OCI-LY1 (cell line): Measurements from ENCODE around the gene CARNS1.

Experiments
- H2AFZ ChIP-seq: fragments of 200-600 bp; sonication (generic), shearing (Covaris generic); 2 replicates; pipeline ENCODE4 v1.6.0; 2014; ENCODE audit warnings: antibody characterized with exemption, mild to moderate bottlenecking, low read length
- H3F3A ChIP-seq: fragments of 200-600 bp; sonication (generic), shearing (Covaris generic); 2 replicates; pipeline ENCODE4 v1.6.0; 2014; ENCODE audit warnings: mild to moderate bottlenecking, antibody characterized with exemption, low read length, moderate library complexity; ENCODE audit not compliant: insufficient read depth
- H3K27ac ChIP-seq: fragments of 200-600 bp; sonication (generic); 2 replicates; pipeline ENCODE4 v1.5.1; 2014; ENCODE audit warnings: low read length, mixed run types, mild to moderate bottlenecking, low read depth; ENCODE audit not compliant: poor library complexity, severe bottlenecking
- H3K27me3 ChIP-seq: fragments of 200-600 bp; sonication (generic); 2 replicates; pipeline ENCODE4 v1.6.0; 2014; ENCODE audit warnings: antibody characterized with exemption, mild to moderate bottlenecking, low read length, moderate library complexity; ENCODE audit not compliant: insufficient read depth
- H3K36me3 ChIP-seq: fragments of 200-600 bp; sonication (generic); 2 replicates; pipeline ENCODE4 v1.6.1; 2014; ENCODE audit warnings: mild to moderate bottlenecking, antibody characterized with exemption, low read length, moderate library complexity, mixed read lengths; ENCODE audit not compliant: insufficient read depth
- H3K4me1 ChIP-seq: fragments of 200-600 bp; sonication (generic); 2 replicates; pipeline ENCODE4 v1.5.1; 2014; ENCODE audit warnings: mild to moderate bottlenecking, low read length, moderate library complexity; ENCODE audit not compliant: insufficient read depth, severe bottlenecking
- H3K4me2 ChIP-seq: fragments of 200-600 bp; sonication (generic), shearing (Covaris generic); 2 replicates; pipeline ENCODE4 v1.6.1; 2014; ENCODE audit warnings: low read length
- H3K4me3 ChIP-seq: fragments of 200-600 bp; sonication (generic); 2 replicates; pipeline ENCODE4 v1.5.1; 2014; ENCODE audit warnings: low read length, low read depth, mild to moderate bottlenecking, mixed read lengths; ENCODE audit not compliant: poor library complexity, severe bottlenecking
- H3K79me2 ChIP-seq: fragments of 200-600 bp; shearing (Covaris generic); 2 replicates; pipeline ENCODE4 v1.6.1; 2016; ENCODE audit warnings: mixed run types, low read length, mixed read lengths; ENCODE audit not compliant: insufficient read depth
- H3K9ac ChIP-seq: fragments of 200-600 bp; sonication (generic), shearing (Covaris generic); 2 replicates; pipeline ENCODE4 v1.6.1; 2014; ENCODE audit warnings: mild to moderate bottlenecking, low read length, mixed read lengths
- H3K9me2 ChIP-seq: fragments of 200-600 bp; sonication (generic), shearing (Covaris generic); 2 replicates; pipeline ENCODE4 v1.6.1; 2014; ENCODE audit warnings: low read depth, mild to moderate bottlenecking, low read length, mixed read lengths
- H3K9me3 ChIP-seq: fragments of 200-600 bp; shearing (Covaris generic); 2 replicates; pipeline ENCODE4 v1.6.1; 2014; ENCODE audit warnings: low read length, mixed read lengths
- H4K20me1 ChIP-seq: fragments of 200-600 bp; sonication (generic), shearing (Covaris generic); 2 replicates; pipeline ENCODE4 v1.6.0; 2016; ENCODE audit warnings: mild to moderate bottlenecking, low read length; ENCODE audit not compliant: insufficient read depth
- EZH2 ChIP-seq: fragments of 200-600 bp; sonication (generic), shearing (Covaris generic); IDR thresholded peaks from 2 replicates; pipeline ENCODE4 v1.8.0; 2017; ENCODE audit warnings: borderline replicate concordance, mixed run types, mild to moderate bottlenecking, antibody characterized with exemption, low read length, moderate library complexity, mixed read lengths
- TF ChIP-seq, protein P1 (sequence below): fragments of 200-600 bp; sonication (generic), shearing (Covaris generic); IDR thresholded peaks from 2 replicates; pipeline ENCODE4 v1.5.1; 2017; ENCODE audit warnings: mild to moderate bottlenecking, antibody characterized with exemption, low read length, moderate library complexity, mixed read lengths

CARNS1 gene

DNA sequence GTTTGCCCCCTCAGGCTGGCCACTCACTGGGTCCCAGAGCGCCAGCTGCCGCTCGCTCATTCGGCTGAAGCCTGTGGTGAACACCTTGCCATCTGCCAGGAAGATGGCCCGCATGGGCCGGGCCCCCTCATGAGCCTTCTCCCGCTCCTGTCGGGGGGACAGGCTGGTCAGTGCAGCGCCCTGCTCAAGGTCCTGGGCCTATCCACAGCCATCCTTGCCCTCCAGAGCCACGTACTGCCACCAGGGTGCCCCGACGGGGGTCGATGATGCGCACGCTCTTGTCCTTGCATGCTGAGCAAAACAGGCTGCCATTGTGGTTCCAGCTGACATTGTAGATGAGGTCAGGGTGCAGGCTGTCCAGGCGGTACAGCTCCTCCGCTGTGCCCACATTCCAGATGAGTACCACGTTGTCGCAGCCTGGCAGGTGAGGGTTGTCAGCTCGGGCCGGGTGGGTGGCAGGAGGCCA, 25.7 kb downstream of the CARNS1 start:
- Histone ChIP-seq H4K20me1 (no peaks in the 10 kb centered on the region), H3K27ac (peak overlapping the region; percentile 97), H2AFZ (no peak overlapping the region), H3K9me2 (no peaks in the 10 kb centered on the region), H3F3A (peaks cover 9% of the 10 kb centered on the region; the same call in 1 of the 2 replicates), H3K36me3 (peaks cover 4% of the 10 kb centered on the region), H3K9me3 (no peaks in the 10 kb centered on the region), H3K9ac (no peak overlapping the region; the same call in 1 of the 2 replicates), H3K4me2 (peak overlapping the region; percentile 89), H3K4me3 (no peak overlapping the region), H3K79me2 (no peaks in the 10 kb centered on the region), H3K4me1 (peaks cover 94% of the 10 kb centered on the region), H3K27me3 (no peaks in the 10 kb centered on the region)
- TF ChIP-seq EZH2: no peak
- TF ChIP-seq, protein P1, sequence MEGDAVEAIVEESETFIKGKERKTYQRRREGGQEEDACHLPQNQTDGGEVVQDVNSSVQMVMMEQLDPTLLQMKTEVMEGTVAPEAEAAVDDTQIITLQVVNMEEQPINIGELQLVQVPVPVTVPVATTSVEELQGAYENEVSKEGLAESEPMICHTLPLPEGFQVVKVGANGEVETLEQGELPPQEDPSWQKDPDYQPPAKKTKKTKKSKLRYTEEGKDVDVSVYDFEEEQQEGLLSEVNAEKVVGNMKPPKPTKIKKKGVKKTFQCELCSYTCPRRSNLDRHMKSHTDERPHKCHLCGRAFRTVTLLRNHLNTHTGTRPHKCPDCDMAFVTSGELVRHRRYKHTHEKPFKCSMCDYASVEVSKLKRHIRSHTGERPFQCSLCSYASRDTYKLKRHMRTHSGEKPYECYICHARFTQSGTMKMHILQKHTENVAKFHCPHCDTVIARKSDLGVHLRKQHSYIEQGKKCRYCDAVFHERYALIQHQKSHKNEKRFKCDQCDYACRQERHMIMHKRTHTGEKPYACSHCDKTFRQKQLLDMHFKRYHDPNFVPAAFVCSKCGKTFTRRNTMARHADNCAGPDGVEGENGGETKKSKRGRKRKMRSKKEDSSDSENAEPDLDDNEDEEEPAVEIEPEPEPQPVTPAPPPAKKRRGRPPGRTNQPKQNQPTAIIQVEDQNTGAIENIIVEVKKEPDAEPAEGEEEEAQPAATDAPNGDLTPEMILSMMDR: no peak

DNA sequence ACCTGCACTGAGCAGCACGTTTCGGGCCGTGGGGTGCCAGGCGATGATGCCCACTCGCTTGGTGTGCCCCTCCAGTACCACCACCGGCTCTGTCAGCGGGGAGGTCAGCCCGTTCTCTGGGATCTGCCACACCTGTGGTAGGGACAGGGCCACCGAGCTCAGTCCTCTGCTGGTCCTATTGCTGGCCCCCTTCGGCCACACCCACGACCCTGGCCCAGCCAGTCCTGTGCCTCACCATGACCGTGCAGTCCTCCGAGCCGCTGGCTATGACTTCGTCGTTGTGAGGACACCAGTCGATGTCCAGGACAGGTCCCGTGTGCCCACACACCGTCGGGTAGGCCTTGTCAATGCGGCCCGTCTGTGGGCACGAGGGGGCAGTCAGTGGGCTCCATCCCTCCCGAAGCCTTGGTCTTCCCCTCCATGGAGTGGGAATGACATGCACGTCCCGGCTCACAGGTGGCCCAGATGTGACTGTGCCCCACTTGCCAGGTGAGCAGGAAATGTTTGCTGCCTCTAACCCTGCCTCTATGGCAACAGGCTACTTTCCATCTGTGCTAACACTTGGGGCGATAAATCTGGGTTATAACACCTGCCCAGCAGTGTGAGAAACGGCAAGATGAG, 26.4 kb downstream of the CARNS1 start:
- Histone ChIP-seq H3F3A (peaks cover 9% of the 10 kb centered on the region; the same call in 1 of the 2 replicates), H3K4me1 (peaks cover 94% of the 10 kb centered on the region), H3K9ac (no peak overlapping the region; the same call in 1 of the 2 replicates), H3K79me2 (no peaks in the 10 kb centered on the region), H3K36me3 (peaks cover 3% of the 10 kb centered on the region; the same call in 1 of the 2 replicates), H3K9me2 (no peaks in the 10 kb centered on the region), H2AFZ (no peak overlapping the region), H3K4me3 (peak overlapping the region; percentile 61), H3K4me2 (peak overlapping the region; percentile 89; the same call in 1 of the 2 replicates), H4K20me1 (no peaks in the 10 kb centered on the region), H3K27me3 (no peaks in the 10 kb centered on the region), H3K27ac (peak overlapping the region; percentile 97), H3K9me3 (no peaks in the 10 kb centered on the region)
- no peak for TF ChIP-seq EZH2
- TF ChIP-seq, protein P1: no peak

DNA sequence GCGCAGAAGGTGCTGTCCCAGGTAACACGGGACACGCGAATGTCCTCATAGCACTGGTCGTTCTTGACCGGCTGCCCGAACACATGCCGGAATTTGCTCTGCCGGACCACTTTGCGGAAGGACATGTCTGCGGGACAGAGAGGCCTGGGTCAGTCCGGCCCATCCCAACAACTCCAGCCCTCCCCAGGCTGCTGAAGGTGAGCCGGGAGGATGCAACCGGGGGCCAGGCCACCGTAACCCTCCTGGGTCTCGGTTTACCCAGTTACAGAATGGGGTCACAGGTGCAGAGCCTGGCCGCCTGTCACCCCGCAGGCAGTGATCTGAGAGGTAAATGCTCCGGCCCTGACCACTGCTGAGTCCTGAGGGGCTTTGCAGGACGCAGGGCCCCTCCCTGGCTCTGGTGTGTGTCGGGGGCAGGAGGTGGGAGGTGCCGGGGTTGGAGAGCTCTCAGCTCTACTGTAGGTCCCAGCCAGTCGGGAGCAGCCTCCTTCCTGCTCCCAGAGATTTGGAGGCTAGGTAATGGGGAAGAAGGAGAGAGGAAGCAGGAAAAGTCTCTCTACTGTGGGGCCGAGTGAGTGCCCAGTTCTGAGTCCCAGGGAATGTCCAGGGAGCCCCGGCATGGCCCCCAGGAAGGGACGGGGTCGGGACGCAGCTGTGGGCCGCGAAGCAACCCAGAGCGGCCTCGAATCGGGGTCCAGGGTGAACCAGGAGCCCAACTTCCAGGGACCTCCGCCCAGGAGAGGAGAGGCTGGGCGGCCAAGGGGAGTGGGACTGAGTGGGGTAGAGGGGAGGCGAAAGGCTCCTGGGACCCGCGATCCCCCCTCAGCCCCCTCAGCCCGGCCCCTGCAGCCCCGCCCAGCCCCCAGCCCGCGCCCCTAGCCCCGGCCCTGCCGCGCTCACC, 27.3 kb downstream of the CARNS1 start:
- H2AFZ ChIP-seq: no peak overlapping the region
- H3K4me2 ChIP-seq: peak overlapping the region; percentile 89
- peak overlapping the region; percentile 72 for H3K9ac ChIP-seq
- no peaks in the 10 kb centered on the region for H3K9me2 ChIP-seq
- H3K4me3 ChIP-seq: peak overlapping the region; percentile 61
- H3K27me3 ChIP-seq: no peaks in the 10 kb centered on the region
- H3K9me3 ChIP-seq: no peaks in the 10 kb centered on the region
- H3K27ac ChIP-seq: peak overlapping the region; percentile 97
- no peak for TF ChIP-seq EZH2
- TF ChIP-seq, protein P1: no peak
- H3K4me1 ChIP-seq: peaks cover 96% of the 10 kb centered on the region
- no peaks in the 10 kb centered on the region for H3K36me3 ChIP-seq
- H4K20me1 ChIP-seq: no peaks in the 10 kb centered on the region
- no peaks in the 10 kb centered on the region for H3K79me2 ChIP-seq
- H3F3A ChIP-seq: peaks cover 9% of the 10 kb centered on the region; the same call in 1 of the 2 replicates
